ENCODE data around the gene SART1. TPM values are rescaled to one million over a fixed set of nuclear protein-coding genes. Genes with fewer than 3 reads are reported as not detected.
A peak's percentile ranks its signal among the peaks of the same experiment; 100 is the strongest.

SART1 gene
- total RNA-seq, 1 donor: 22.7 TPM

GRCh38 chr11:65981972-65982823 lies 20.7 kb downstream of the SART1 start:
- no peak overlapping the region for H3K4me3 ChIP-seq (ENCODE audit: low read depth, low read length)
- no peak for DNase-seq (ENCODE audit: low read depth)
- TF ChIP-seq CTCF (IDR thresholded peaks at IDR 0.05; ENCODE audit: insufficient read depth, low read length): no peak

GRCh38 chr11:65982824-65983588 lies 21.5 kb downstream of the SART1 start:
- TF ChIP-seq CTCF (IDR thresholded peaks at IDR 0.05; ENCODE audit: insufficient read depth, low read length): no peak
- no peak overlapping the region for H3K4me3 ChIP-seq (ENCODE audit: low read depth, low read length)
- DNase-seq (ENCODE audit: low read depth): no peak

GRCh38 chr11:65983589-65983987 lies 22.1 kb downstream of the SART1 start:
- H3K4me3 ChIP-seq (ENCODE audit: low read depth, low read length): no peak overlapping the region
- DNase-seq (ENCODE audit: low read depth): no peak
- no peak for TF ChIP-seq CTCF (IDR thresholded peaks at IDR 0.05; ENCODE audit: insufficient read depth, low read length)

- DNase-seq (ENCODE audit: low read depth): no peak
- no peak overlapping the region for H3K4me3 ChIP-seq (ENCODE audit: low read depth, low read length)
- TF ChIP-seq CTCF (IDR thresholded peaks at IDR 0.05; ENCODE audit: insufficient read depth, low read length): no peak
These were observed 25.8 kb downstream of the SART1 start for GRCh38 chr11:65987336-65987735.

- H3K4me3 ChIP-seq (ENCODE audit: low read depth, low read length): no peak overlapping the region
- DNase-seq (ENCODE audit: low read depth): peak; percentile 98
- peak; percentile 93 for TF ChIP-seq CTCF (IDR thresholded peaks at IDR 0.05; ENCODE audit: insufficient read depth, low read length)
These were observed 27.5 kb downstream of the SART1 start for GRCh38 chr11:65988791-65989592.

- no peak for DNase-seq (ENCODE audit: low read depth)
- no peak for TF ChIP-seq CTCF (IDR thresholded peaks at IDR 0.05; ENCODE audit: insufficient read depth, low read length)
- no peak overlapping the region for H3K4me3 ChIP-seq (ENCODE audit: low read depth, low read length)
These were observed 30.5 kb downstream of the SART1 start for GRCh38 chr11:65992056-65992455.

Measured in fibroblast of the aortic adventitia (primary cell).